Activated naive CD4-positive, alpha-beta T cell treated with anti-CD3 and anti-CD28 coated beads, Interleukin-2, amount 50 U/mL, for 72 hours (primary cell): ENCODE results near the gene TMEM184B. TPM values are rescaled to one million over a fixed set of nuclear protein-coding genes. Genes with fewer than 3 reads are reported as not detected.
A peak's percentile ranks its signal among the peaks of the same experiment; 100 is the strongest.

Experiments used
- ATAC-seq, 2 donors: fragments of 150-1000 bp; cut with Tn5 transposase; 2 replicates each; pipeline ENCODE4 v1.10.0; 2021; ENCODE audit warnings: mild to moderate bottlenecking in 2 of 2, moderate library complexity in 2 of 2
- DNase-seq, 2 donors: peaks; one replicate each; pipeline ENCODE4 v3.0.0; 2021 to 2022; ENCODE audit warnings: low spot score in 2 of 2
- H3K27ac Mint-ChIP-seq, 2 donors: one replicate each; pipeline ENCODE4 v1.8.0; 2022; ENCODE audit warnings: mild to moderate bottlenecking in 2 of 2, mixed read lengths in 2 of 2
- H3K36me3 Mint-ChIP-seq, 2 donors: one replicate each; pipeline ENCODE4 v1.8.0; 2022; ENCODE audit warnings: mixed read lengths in 2 of 2
- H3K9me3 Mint-ChIP-seq, 2 donors: one replicate each; pipeline ENCODE4 v1.8.0; 2022; ENCODE audit warnings: mixed read lengths in 2 of 2
- total RNA-seq, 2 donors: library from RNA; stranded (reverse); gene quantifications; one replicate each; pipeline ENCODE4 v1.2.3, GENCODE V29; 2022

Gene TMEM184B
- total RNA-seq, 2 donors from 2014 or later = 21.4 to 22.0 TPM

- H3K27ac Mint-ChIP-seq = peak overlapping the region; percentile 87 to 92
- peaks cover 3 to 5% of the 10 kb centered on the region in 2 donors for H3K36me3 Mint-ChIP-seq
- no peaks in the 10 kb centered on the region for H3K9me3 Mint-ChIP-seq
- peak in 1 of 2 donors; percentile 48 for DNase-seq
- no peak for ATAC-seq
These were observed 97.3 kb downstream of the TMEM184B start for GRCh38 chr22:38175206-38176118.

- peaks cover 0 to 5% of the 10 kb centered on the region in 2 donors for H3K36me3 Mint-ChIP-seq
- peak overlapping the region in 1 of 2 donors; percentile 2 for H3K27ac Mint-ChIP-seq
- DNase-seq (peak in 1 of 2 donors; percentile 50), ATAC-seq (no peak)
- H3K9me3 Mint-ChIP-seq = no peaks in the 10 kb centered on the region
These were observed 98.2 kb downstream of the TMEM184B start for GRCh38 chr22:38174626-38175025.

- Mint-ChIP-seq H3K9me3 (no peaks in the 10 kb centered on the region), H3K36me3 (peaks cover 0 to 5% of the 10 kb centered on the region in 2 donors), H3K27ac (peak overlapping the region; percentile 77 to 90)
- peak in 1 of 2 donors; percentile 13 for DNase-seq
- no peak for ATAC-seq
These were observed 99.2 kb downstream of the TMEM184B start for GRCh38 chr22:38173641-38173906.

GRCh38 chr22:38172832-38173640 lies 99.8 kb downstream of the TMEM184B start:
- DNase-seq (peak in 1 of 2 donors; percentile 64), ATAC-seq (peak in 1 of 2 donors; percentile 42)
- peak overlapping the region; percentile 77 to 90 for H3K27ac Mint-ChIP-seq
- H3K36me3 Mint-ChIP-seq = peaks cover 1 to 7% of the 10 kb centered on the region in 2 donors
- no peaks in the 10 kb centered on the region for H3K9me3 Mint-ChIP-seq

GRCh38 chr22:38171927-38172831 lies 100.6 kb downstream of the TMEM184B start:
- ATAC-seq (no peak), DNase-seq (peak in 1 of 2 donors; percentile 13)
- no peaks in the 10 kb centered on the region for H3K9me3 Mint-ChIP-seq
- H3K27ac Mint-ChIP-seq = peak overlapping the region; percentile 58 to 77
- H3K36me3 Mint-ChIP-seq = peaks cover 5 to 11% of the 10 kb centered on the region in 2 donors

GRCh38 chr22:38170469-38170868 lies 102.3 kb downstream of the TMEM184B start:
- DNase-seq (peak in 1 of 2 donors; percentile 41), ATAC-seq (no peak)
- no peaks in the 10 kb centered on the region for H3K9me3 Mint-ChIP-seq
- H3K27ac Mint-ChIP-seq = no peak overlapping the region
- peaks cover 5 to 15% of the 10 kb centered on the region in 2 donors for H3K36me3 Mint-ChIP-seq

Other genes with a start within 250 kb of the TMEM184B start
- gene PICK1, start 215.6 kb downstream of the TMEM184B start, total RNA-seq = 10 to 100 TPM; 25.1 to 26.7 TPM
- under 1 TPM in 1 of 2 donors, not detected in 1; 0.39 TPM for gene SLC16A8, start 188.8 kb downstream of the TMEM184B start, total RNA-seq
- gene BAIAP2L2, start 162.3 kb downstream of the TMEM184B start, total RNA-seq = 1 to 10 TPM; 1.1 to 1.3 TPM
- 10 to 100 TPM; 74.3 to 75.7 TPM for gene PLA2G6, start 91.2 kb downstream of the TMEM184B start, total RNA-seq
- 10 to 100 TPM; 12.4 to 21.2 TPM for gene MAFF, start 71.0 kb downstream of the TMEM184B start, total RNA-seq
- gene CSNK1E, start 44.4 kb upstream of the TMEM184B start, total RNA-seq = 100 to 1,000 TPM in 1 of 2 donors, 10 to 100 TPM in 1; 99.6 to 110 TPM
- not detected for gene KCNJ4, start 182.2 kb upstream of the TMEM184B start, total RNA-seq
- gene KDELR3, start 195.1 kb upstream of the TMEM184B start, total RNA-seq = under 1 TPM; 0.59 to 0.89 TPM
- 100 to 1,000 TPM; 382 to 415 TPM for gene DDX17, start 233.3 kb upstream of the TMEM184B start, total RNA-seq